ENCODE data around the gene ANKS1A.

The ANKS1A gene

GRCh38 chr6:35036828-35037663, 148.0 kb downstream of the ANKS1A start:
- DNase-seq = no peak

GRCh38 chr6:35037664-35038038, 148.6 kb downstream of the ANKS1A start:
- DNase-seq = no peak

GRCh38 chr6:35038076-35038475, 149.0 kb downstream of the ANKS1A start:
- no peak for DNase-seq

- no peak for DNase-seq
These were observed 151.3 kb downstream of the ANKS1A start for GRCh38 chr6:35040398-35040797.

- no peak for DNase-seq
These were observed 152.2 kb downstream of the ANKS1A start for GRCh38 chr6:35041086-35041861.

GRCh38 chr6:35042031-35042815, 153.2 kb downstream of the ANKS1A start:
- DNase-seq = no peak

- DNase-seq = no peak
These were observed 154.5 kb downstream of the ANKS1A start for GRCh38 chr6:35043381-35044130.

GRCh38 chr6:35044145-35044745, 155.2 kb downstream of the ANKS1A start:
- peak in 4 of 56 donors; percentile 26 to 41 (median 30) for DNase-seq

- no peak for DNase-seq
These were observed 155.8 kb downstream of the ANKS1A start for GRCh38 chr6:35044761-35045421.

GRCh38 chr6:35046103-35046502, 157.0 kb downstream of the ANKS1A start:
- no peak for DNase-seq

- DNase-seq = no peak
These were observed 157.8 kb downstream of the ANKS1A start for GRCh38 chr6:35046862-35047261.

GRCh38 chr6:35047265-35048011, 158.4 kb downstream of the ANKS1A start:
- peak in 4 of 56 donors; percentile 14 to 69 (median 56) for DNase-seq

GRCh38 chr6:35048031-35048613, 159.1 kb downstream of the ANKS1A start:
- DNase-seq = peak in 44 of 56 donors; percentile 29 to 85 (median 60)

GRCh38 chr6:35048631-35049083, 159.6 kb downstream of the ANKS1A start:
- peak in 48 of 56 donors; percentile 27 to 84 (median 64) for DNase-seq

GRCh38 chr6:35049156-35049735, 160.2 kb downstream of the ANKS1A start:
- DNase-seq = no peak

GRCh38 chr6:35049900-35050756, 161.1 kb downstream of the ANKS1A start:
- peak in 39 of 56 donors; percentile 17 to 79 (median 50) for DNase-seq

- DNase-seq = no peak
These were observed 161.8 kb downstream of the ANKS1A start for GRCh38 chr6:35050757-35051330.
